Measurements from ENCODE around the gene C16orf95. TPM values are rescaled to one million over a fixed set of nuclear protein-coding genes. Genes with fewer than 3 reads are reported as not detected.

C16orf95 gene
- total RNA-seq, 1 donor from 2014 or later, result 6.8 TPM

DNA sequence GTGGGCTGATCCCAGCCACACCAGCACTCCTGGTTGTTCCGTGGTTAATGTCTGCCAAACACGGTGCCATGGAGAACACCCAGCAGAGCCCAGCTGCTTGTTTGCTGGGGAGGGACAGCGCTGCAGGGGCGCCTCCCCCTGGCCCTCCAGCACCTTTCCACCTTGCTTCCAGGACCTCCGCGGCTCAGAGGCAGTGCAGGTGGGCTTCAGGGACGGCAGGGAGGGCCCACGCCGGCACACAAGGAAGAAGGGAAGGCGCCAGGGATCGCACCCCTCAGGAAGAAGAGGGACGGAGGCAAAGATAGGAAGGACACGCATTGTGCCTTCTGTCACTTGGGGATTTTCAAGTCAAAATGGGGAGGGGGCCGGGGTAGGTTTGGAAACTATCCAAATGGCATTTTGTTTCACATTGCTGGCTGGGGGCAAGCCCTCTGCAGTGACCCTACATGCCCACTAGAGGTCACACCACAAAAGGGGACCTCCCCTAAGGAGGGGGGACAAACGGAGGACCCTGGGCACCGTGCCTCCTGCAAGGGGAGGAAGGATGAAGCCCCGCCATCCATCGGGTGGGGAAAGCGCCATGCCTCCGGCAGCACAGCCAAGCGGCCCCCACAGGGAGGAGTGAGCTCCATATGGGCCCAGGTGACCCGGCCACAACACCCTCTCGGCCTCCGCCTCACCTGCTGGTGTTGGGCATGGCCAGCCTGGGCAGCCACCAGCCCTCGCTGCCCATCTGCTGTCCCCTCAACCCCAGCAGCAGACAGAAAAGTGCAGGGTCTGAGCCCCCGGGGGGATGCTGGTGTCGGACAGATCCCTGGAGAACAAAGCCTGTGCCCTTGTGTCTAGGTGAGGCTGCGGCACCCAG is 7.5 kb upstream of the C16orf95 start:
- no peak overlapping the region for H3K27ac Mint-ChIP-seq (ENCODE audit: unreplicated experiment)
- H3K27me3 Mint-ChIP-seq (ENCODE audit: low read depth), result no peaks in the 10 kb centered on the region
- H3K4me1 Mint-ChIP-seq, result no peaks in the 10 kb centered on the region
- TF ChIP-seq, protein P1, sequence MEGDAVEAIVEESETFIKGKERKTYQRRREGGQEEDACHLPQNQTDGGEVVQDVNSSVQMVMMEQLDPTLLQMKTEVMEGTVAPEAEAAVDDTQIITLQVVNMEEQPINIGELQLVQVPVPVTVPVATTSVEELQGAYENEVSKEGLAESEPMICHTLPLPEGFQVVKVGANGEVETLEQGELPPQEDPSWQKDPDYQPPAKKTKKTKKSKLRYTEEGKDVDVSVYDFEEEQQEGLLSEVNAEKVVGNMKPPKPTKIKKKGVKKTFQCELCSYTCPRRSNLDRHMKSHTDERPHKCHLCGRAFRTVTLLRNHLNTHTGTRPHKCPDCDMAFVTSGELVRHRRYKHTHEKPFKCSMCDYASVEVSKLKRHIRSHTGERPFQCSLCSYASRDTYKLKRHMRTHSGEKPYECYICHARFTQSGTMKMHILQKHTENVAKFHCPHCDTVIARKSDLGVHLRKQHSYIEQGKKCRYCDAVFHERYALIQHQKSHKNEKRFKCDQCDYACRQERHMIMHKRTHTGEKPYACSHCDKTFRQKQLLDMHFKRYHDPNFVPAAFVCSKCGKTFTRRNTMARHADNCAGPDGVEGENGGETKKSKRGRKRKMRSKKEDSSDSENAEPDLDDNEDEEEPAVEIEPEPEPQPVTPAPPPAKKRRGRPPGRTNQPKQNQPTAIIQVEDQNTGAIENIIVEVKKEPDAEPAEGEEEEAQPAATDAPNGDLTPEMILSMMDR (conservative IDR thresholded peaks at IDR 0.05), result peak; percentile 78
- H3K4me3 Mint-ChIP-seq, result peak overlapping the region; percentile 77
- H3K36me3 Mint-ChIP-seq (ENCODE audit: low read depth), result no peaks in the 10 kb centered on the region
- peak; percentile 55 for DNase-seq (ENCODE audit: low read depth, low spot score)
- H3K9me3 Mint-ChIP-seq, result no peaks in the 10 kb centered on the region

DNA sequence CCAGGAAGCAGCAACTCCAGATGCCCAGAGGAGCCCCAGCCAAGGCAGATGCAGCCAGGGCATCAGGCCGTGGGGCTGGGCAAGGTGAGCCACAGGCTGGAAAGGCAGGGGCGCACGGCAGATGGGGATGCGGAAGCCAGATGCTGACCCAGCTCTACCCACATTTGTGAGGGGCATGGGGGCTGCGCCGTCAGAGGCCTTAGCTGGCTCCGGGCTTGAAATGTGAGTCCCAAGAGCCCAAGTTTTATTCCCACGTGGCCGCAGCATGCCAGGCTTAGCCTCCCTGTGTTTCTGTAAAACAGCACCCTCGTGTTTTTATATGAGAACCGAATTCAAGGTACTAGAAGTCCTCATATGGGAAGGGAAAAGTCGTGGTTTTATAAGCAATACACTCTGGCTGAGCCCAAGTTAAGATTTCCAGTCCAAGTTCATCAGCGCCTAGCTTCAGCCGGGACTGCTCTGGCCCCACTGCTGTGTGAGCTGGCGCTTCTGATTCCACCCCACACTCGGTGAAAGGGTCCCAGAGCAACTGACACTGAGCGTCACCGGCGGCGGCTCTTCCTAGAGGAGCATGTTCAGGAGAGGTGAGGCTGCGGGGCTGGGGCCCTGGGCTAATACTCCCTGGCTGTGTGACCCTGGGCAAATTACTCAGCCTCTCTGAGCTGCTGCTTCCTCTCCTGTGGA is 6.7 kb upstream of the C16orf95 start:
- Mint-ChIP-seq H3K27ac (ENCODE audit: unreplicated experiment) (no peak overlapping the region), H3K27me3 (ENCODE audit: low read depth) (no peaks in the 10 kb centered on the region), H3K4me3 (no peak overlapping the region), H3K9me3 (no peaks in the 10 kb centered on the region), H3K4me1 (no peaks in the 10 kb centered on the region), H3K36me3 (ENCODE audit: low read depth) (no peaks in the 10 kb centered on the region)
- TF ChIP-seq, protein P1 (conservative IDR thresholded peaks at IDR 0.05), result no peak
- DNase-seq (ENCODE audit: low read depth, low spot score), result no peak

DNA sequence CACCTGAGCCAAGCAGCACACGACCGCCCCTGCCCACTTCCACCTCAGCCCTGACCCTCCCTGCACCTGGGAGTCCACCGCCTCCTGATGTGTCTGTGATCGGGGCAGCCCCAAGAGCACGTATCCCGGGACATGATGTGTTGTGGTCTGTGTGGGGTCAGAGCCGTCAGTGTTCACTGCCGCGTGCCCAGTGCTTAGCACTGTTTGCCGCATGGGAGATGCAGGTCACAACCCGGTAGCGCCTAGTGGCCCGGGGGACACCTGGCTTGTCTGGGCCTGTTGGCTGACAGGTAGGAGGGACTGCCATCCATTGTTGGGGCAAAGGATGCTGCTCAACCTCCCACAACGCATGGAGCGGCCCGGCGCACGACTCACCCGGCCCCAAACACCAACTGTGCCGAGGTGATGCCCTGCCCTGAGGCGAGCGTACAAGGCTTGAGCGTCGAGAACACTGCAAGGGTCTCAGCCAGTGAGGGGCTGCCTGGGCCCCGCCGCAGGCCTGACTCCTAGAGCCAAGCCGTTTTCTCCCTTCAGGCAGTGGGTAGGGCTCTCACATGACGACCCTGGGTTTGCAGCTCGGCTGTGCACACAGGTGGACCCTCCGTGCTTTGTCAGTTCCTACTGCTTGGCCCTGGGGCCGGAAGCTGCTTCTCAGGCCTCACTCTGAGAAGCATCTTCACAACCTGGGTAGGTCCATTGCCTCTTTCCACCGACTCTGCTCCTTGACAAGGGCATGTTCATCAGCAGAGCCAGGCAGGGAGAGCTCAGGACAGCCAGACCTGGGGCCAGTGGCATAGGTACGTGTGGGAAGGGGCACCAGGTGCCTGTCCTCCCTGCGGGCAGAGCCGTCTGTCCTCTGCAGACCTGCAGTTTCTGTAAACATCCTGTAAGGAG is 5.9 kb upstream of the C16orf95 start:
- no peak for DNase-seq (ENCODE audit: low read depth, low spot score)
- peaks cover 8% of the 10 kb centered on the region for H3K4me1 Mint-ChIP-seq
- H3K9me3 Mint-ChIP-seq, result no peaks in the 10 kb centered on the region
- no peak overlapping the region for H3K4me3 Mint-ChIP-seq
- no peak overlapping the region for H3K27ac Mint-ChIP-seq (ENCODE audit: unreplicated experiment)
- H3K36me3 Mint-ChIP-seq (ENCODE audit: low read depth), result no peaks in the 10 kb centered on the region
- no peaks in the 10 kb centered on the region for H3K27me3 Mint-ChIP-seq (ENCODE audit: low read depth)
- TF ChIP-seq, protein P1 (conservative IDR thresholded peaks at IDR 0.05), result no peak

DNA sequence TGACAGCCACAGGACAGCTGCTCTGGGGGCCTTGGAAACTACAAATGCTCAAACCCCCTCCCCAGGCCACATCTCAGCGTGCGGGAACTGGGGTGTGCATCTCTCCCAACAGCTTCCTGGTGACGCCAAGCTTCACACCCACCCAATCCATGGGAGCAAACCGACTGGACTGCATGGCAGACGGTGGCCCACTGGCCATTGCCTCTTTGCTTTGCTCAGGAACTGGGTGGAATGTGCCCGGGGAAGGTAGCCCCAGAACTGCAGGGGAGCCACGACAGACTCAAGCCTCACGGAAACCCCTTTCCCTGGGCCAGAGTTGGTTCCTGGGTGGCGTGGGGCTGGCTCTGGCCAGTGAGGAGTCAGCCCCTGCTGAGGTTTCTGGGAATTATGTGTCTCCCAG is 5.2 kb upstream of the C16orf95 start:
- no peaks in the 10 kb centered on the region for H3K27me3 Mint-ChIP-seq (ENCODE audit: low read depth)

More for the DNA sequence above, 5.2 kb upstream of the C16orf95 start:
- Mint-ChIP-seq H3K4me3 (no peak overlapping the region), H3K36me3 (ENCODE audit: low read depth) (no peaks in the 10 kb centered on the region), H3K4me1 (peaks cover 10% of the 10 kb centered on the region), H3K9me3 (no peaks in the 10 kb centered on the region), H3K27ac (ENCODE audit: unreplicated experiment) (no peak overlapping the region)
- TF ChIP-seq, protein P1 (conservative IDR thresholded peaks at IDR 0.05), result no peak
- DNase-seq (ENCODE audit: low read depth, low spot score), result no peak
